Activated CD4-positive, CD25-positive, alpha-beta regulatory T cell treated with anti-CD3 and anti-CD28 coated beads, Interleukin-2, amount 50 U/mL, for 24 hours (primary cell): ENCODE data around the gene CRTC1.

Experiments
- ATAC-seq, 2 donors: fragments of 150-1000 bp; cut with Tn5 transposase; one replicate each; pipeline ENCODE4 v1.10.0; 2021; ENCODE audit warnings: mild to moderate bottlenecking in 1 of 2, moderate library complexity in 1 of 2

CRTC1 gene

DNA sequence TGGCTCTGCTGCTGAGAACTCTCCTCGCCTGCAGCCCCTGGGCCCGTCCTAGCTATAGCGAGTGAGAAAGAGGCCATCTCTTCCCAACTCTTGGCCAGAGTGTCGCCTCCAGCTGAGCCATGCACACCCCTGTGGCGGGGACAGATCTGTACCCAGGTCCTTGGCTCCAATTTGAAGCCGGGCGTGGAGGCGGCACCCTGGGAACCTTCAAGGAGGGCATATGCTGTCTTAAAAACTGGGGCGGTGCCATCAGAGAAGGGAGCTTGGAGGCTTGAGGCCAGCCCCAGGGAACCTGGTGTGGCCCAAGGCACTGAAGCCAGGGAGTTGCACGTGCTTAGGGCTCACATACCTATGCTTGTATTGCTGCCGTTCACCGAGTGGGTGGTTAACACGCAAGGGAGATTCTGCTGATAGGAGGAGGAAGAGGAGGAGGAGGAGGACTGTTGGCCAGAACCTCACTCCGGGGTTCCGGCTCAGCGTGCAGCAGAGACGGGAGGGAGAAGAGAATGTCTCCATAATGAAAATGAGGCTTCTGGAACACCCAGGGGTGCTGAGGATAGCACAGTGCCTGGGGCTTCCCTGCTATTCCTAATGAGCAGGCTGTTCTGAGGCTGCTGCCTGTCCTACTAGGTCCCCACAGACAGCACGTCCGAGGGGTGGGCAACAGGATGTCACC, 67.0 kb downstream of the CRTC1 start:
- no peak for ATAC-seq

DNA sequence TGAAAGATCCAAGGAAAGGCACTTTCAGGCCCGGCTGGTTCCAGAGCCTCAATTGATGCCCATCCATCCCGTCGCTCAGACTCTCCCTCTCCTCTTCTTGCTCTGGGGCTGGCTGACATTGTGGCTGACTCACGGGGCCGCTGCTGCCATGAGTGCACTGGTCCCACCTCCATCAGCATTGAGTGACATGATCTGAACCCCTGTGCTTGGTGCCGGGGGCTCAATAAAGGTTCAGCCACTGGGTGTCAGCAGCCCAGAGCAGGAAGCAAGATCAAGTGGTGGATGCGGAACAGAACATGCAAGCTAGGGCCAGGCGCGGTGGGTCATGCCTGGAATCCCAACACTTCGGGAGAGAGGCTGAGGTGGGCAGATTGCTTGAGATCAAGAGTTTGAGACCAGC, 68.1 kb downstream of the CRTC1 start:
- ATAC-seq: no peak

DNA sequence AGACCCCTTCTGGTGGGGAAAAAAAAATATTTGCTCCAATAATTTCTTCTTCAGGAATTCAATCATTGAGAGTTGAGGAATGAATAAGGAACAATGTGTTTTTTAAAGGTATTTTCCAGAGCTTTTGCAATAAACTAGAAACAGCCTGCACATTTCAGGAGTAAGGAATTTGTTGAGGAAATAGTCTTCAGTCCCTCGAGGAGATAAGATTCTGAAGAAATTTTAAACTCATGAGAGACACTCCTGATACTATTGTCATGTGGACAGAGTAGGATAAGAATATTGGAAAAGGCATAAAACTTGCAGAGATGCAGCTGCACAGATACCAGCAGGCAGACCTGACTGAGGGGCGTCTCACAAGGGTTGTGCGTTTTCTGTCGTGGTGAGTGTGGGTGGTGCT, 71.0 kb downstream of the CRTC1 start:
- ATAC-seq: no peak

DNA sequence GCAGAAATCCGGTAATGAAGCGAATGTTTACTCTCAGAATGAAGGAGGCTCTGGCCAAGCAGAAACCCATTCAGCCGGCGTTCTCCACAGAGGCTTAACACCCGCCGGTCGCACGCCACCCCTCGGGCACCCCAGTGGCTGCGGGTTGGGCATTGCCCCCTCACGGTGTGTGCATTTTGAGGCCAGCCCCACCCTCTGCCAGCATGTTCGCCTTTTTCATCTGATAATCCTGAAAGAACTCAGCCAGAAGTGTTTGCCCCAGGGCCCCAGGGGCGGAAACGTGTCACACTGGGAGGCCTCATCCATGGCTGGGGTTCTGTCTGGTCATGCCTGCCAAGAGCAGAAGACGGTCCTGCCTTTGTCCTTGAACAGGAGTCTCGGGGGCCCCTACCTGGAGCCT, 73.4 kb downstream of the CRTC1 start:
- no peak for ATAC-seq

DNA sequence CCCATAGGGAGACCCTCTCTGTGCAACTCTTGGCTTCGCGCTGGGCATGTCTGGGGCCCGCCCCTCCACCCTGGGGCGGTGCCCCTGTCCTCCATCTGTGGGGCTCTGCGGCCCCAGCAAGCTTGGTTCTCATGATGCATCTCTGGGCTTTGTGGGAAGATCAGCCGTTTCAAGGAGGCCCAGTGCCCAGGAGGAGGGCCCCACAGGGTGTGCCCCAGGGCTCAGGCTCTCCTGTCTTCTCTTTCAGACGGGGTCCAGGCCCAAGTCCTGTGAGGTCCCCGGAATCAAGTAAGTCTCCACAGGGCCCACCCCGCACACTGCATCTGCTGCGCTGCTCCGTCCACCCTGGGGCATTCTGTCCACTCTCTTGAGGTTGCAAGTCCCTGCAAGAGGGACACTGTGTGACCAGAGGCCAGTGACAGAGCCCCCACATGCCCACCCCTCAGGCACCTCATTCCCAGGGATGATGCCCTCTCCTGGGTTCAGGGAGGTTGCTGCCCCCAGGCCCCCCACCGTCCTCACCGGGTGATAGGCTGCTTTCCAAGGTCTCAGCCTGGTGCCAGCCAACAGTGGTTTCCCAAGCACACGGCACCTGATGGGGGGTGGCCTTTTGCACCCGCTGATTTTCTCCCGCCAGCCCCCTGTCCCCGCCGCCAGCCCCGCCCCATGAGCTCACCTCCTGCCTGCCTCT, 76.0 kb downstream of the CRTC1 start:
- no peak for ATAC-seq

DNA sequence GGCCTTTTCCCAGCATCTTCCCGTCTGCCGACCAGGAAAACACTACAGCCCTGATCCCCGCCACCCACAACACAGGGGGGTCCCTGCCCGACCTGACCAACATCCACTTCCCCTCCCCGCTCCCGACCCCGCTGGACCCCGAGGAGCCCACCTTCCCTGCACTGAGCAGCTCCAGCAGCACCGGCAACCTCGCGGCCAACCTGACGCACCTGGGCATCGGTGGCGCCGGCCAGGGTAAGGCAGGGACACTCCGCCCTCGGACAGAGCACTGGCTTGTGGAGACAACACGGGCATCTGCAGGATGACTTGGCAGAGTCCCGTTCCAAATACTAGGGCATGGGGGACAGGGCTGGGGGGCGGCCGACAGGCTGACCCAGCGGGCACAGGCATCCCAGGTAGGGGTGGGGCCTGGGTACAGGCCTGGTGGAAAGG, 76.5 kb downstream of the CRTC1 start:
- ATAC-seq: no peak

DNA sequence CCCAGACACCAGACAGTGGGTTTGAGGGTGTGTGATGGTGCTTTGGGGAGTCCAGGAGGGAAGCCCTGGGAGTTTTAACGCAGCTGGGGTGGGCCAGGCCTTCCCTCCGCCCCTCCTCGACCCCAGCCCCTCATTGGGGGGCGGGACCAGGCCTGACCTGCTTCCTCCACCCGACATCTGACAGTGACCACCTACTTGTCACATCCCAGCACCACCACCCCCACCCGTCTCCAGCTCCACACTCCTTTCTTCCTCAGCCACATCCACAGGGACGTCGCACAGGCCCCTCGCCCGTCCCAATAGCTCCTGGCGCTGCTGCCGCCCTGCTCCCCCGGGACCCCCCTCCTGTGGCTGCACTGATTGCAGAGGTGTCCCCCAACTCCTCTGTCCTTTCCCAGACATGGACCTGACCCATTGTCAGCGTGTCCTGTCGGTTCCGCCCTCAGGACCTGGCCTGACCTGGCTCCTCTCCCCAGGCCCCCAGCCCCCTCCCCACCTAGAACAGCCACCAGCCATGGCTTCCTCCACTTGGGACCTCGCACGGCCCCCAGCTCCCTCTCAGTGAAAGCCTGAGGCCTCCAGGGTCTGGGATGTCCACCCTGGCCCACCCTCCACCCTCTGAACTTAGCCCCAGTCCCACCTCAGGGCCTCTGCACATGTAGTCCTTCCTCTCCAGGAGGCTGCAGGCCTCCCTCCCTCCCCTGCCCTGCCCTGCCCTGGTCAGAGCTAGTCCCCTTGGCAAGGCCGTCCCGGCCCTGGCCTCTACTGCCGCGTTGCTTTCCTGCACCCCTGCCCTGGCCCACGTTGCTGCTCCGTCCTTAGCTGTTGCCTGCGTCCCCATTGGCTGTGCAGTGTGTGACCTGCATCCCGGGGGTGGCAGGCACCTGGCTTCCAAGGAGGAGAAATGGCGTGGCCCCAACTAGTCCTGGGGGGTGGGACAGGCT, 77.2 kb downstream of the CRTC1 start:
- ATAC-seq: no peak

DNA sequence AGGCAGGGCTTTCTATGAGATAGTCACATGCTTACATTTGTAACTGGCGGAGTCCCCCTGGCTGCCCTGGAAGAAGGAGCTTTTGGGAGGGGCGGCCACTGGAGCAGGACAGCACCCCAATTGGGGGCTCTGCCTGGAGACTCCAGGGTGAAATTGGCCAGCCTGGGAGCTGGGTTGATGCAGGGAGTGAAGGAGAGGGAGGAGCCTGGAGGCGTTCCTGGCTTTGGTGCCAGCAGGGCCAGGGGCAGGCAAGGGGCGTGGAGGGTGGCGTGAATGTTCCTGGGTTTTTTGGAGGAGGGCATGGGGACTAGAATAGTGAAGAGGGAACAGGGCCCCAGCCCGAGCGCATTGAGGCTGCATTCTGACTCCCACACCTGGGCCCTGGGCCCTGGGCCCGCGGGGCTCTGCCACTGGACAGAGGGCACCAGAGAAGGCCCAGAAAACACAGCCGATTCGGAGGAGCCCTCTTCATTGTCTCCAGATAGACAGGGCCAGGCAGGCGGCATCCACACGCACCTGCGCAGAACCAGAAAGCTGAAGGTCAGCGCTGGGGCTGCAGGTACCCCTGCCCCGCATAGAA, 78.1 kb downstream of the CRTC1 start:
- ATAC-seq: no peak

DNA sequence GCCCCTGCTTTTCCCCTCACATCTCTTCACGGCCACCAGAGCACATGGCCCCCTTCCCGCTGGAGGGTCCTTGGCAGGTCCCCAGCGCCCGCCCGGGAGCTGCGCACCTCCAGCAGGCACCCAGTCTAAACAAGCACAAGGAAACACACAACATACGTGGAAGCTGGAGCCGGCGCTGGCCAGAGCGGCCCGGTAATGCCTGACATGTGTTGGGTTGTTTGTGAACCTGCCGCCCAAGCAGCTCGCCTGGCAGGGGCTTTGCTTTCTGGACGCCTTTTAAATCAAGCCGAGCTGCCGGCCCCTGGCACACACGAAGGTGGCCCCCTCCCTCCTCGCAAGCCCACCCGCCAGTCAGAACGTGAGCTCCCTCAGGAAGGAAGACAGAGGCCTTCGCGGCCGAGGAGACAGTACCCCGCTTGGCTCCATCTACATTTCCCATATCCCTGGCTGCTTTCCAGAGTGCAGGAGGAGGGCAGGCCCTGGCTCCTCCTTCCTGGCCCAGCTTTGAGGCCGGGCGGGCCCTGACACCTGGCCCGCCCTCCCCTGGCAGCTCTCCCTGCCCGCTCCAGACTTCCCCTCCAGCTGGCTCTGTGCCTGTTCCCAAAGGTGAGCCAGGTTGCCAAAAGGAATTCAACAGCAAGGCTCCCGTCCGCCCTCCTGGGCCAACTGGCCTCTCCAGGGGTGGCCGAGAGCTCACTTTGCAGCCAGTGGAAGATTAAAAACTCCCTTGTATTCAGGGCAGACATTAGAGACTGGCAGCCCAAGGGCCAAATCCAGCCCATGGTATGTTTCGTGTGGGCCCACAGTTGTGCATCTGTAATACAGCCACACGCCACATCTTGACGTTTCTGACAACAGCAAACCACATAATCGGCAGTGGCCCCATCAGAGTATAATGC, 78.9 kb downstream of the CRTC1 start:
- ATAC-seq: peak in 1 of 2 donors; percentile 27

DNA sequence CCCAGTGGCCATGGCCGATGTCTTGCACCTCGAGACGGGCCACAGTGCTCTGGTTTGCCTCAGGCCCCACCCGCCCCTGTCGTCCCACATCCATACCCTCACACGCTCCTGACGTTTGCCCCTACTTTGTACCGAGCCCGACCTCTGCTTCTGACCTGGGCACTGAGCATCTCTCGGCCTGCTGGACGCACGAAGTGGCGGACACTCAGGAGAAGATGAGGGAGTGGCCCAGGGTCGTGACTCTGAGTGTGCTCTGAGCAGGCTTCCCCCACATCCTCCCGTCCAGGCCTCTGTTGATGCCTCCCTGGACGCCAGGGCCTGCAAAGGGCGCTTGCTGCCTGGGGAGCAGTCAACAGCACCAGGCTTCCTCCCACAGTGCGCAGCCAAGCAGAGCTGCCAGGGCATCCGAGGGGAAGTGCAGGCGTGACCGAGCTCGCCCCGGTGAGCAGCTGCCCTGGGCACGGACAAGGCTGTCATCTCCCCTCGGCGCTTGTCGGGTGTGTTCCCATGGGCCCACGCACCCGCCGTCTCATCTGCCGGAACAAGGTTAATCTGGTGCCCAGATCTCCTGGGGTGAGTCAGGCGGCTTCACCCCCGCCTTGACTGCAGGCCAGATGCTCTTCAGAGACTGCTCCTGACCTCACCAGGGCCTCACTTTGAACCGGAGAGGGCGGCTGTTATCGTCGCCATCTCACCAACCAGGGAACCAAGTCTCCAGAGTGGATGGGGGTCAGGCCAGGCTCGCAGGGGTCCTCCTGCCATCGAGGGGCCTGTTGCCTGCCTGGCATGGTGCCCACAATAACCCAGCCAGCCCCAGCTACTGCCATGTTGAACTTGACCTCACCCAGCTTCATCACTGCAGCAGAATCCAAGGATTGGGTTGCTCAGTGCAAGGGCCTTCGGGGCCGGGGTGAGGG, 80.5 kb downstream of the CRTC1 start:
- ATAC-seq: no peak

DNA sequence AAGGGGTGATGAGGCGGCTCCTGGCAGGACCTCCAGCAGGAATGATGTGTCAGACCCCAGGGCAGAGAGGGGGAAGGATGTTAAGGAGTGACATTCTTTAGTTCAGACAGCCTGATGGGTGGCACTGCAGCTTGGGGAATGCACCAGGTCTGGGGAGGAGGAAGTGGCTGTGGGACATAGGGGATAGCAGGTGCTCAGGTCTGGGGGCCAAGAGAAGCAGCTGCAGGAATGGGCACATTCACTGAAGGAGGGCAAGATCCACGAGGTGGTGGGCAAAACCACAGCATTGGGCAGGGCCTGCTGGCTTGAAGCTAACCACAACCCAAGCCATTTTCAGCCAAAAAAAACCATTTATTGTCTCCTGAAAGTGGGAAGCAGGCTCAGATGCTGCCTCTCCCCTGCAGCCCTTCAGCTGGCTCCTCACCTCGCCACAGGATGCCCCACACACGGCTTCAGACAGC, 81.1 kb downstream of the CRTC1 start:
- ATAC-seq: no peak

DNA sequence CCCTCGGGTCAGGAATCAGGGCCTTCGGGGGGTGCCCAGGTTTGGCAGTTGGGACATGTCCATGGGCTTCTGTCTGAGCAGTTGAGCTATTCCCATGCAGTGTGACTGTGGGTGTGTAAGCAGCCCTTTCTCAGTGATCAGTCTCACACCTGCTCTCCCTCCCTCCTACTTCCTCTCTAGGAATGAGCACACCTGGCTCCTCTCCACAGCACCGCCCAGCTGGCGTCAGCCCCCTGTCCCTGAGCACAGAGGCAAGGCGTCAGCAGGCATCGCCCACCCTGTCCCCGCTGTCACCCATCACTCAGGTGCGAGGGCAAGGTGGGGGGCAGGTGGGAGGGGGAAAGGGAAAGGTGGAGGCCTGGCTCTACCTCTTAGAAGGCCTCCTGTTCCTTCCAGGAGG, 81.7 kb downstream of the CRTC1 start:
- ATAC-seq: no peak

DNA sequence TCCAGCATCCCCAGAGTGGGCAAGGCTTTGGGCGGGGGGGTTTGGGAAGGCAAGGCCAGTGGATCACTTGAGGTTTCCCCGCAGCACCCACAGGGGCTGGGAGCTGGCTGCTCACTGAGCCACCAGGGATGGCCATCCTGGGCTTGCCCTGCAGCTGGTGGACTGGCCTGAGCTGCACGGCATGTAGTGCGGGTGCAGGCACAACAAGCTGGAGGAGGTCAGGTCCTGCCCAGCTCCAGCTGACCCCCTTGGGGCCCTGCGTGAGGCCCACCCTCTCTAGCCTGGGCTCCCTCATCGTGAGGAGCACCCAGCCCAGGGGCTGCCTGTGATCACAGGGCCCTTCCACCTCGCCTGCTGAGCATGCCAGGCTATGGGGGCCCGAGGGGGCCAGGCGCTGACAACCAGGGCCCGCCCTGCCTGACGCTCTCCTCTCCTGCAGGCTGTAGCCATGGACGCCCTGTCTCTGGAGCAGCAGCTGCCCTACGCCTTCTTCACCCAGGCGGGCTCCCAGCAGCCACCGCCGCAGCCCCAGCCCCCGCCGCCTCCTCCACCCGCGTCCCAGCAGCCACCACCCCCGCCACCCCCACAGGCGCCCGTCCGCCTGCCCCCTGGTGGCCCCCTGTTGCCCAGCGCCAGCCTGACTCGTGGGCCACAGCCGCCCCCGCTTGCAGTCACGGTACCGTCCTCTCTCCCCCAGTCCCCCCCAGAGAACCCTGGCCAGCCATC, 84.7 kb downstream of the CRTC1 start:
- ATAC-seq: no peak

DNA sequence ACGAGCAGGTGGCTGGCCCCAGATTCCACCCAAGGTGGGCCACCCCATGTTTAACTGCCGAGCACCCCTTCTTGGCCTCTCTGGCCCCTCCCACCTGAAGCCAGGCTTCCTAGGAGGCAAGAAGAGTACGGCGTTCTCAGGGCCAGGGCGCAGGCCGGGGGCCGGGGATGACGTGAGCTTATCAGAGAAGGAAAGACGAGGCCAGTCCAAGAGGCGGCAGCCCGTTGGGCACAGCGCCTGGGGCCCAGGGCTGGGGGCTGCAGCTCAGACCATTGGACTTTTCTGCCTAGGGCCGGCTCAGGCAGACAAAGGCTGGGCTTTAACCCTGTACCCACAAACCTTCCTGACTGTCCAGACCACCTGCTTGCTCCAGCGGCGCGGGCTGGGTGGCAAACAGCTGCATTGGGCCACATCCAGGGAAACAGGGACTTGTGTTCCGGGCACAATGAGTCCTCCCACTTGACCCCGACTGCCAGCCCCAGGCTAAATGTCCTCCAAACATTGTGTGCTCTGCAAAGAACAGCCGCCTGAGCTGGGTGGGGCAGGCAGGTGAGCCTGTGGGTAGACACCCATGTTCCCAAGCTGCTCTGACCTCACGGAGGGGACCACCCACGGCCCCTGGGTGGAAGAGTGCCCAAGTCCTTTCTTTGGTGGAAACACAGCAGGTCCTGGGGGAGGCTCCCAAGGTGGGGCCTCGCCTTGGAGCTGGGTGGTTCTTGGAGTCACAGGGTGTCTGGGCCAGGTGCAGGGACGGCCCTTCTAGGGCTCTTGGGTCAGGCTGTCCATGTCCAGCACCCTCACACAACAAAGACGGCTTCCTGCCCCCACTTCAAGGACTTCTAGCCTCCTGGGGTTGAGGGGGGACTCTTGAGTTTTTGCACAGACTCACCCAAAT, 85.8 kb downstream of the CRTC1 start:
- ATAC-seq: no peak

DNA sequence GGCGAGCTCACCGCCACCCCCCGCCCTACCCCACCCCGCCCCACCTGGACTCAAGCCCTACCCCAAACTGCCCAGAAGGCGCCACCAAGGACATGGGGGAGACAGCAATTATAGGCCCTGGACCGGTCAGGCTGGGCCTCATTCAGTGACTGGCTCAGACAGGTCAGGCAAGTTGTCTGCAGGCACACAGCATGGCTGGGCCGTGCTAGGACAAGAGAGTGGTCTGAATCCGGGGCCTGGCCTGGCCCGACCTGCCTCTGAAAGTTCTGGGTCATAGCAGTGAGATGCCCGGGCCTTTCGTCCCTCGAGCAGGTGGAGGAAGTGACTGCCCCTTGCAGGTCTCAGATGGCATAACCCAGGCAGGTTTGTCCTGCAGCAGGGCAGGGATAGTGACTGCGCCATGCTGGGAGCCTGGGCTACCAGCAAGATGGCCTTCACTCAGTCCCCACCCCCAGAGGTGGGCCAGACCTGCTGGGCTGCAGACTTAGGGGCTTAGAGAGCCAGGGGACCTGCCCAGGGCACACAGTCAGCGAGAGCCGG, 86.6 kb downstream of the CRTC1 start:
- ATAC-seq: no peak

DNA sequence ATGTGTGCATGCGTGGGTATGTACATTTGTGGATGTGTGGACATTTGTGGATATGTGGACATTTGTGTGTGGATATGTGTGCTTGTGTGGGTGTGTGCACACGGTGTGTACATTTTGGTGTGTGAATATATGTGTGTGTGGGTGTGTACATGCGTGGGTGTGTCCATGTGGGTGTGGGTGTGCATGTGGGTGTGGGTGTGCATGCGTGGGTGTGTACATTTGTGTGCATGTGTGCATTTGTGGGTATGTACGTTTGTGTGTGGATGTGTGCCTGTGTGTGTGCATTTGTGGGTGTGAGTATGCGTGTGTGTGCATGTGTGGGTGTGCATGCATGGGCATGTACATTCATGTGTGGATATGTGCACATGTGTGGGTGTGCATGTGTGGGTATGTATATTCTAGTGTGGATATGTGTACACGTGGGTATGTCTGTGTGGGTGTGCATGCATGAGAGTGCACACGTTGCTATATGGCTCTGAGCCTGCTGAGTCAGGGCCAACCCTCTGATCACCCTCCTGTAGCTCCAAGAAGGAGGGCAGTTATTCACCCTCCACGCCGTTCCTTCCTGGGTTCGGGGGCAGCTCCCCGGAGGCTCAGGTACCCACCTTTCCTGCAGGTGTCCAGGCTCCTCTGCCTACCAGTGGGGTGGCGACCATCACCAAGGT, 87.3 kb downstream of the CRTC1 start:
- no peak for ATAC-seq

DNA sequence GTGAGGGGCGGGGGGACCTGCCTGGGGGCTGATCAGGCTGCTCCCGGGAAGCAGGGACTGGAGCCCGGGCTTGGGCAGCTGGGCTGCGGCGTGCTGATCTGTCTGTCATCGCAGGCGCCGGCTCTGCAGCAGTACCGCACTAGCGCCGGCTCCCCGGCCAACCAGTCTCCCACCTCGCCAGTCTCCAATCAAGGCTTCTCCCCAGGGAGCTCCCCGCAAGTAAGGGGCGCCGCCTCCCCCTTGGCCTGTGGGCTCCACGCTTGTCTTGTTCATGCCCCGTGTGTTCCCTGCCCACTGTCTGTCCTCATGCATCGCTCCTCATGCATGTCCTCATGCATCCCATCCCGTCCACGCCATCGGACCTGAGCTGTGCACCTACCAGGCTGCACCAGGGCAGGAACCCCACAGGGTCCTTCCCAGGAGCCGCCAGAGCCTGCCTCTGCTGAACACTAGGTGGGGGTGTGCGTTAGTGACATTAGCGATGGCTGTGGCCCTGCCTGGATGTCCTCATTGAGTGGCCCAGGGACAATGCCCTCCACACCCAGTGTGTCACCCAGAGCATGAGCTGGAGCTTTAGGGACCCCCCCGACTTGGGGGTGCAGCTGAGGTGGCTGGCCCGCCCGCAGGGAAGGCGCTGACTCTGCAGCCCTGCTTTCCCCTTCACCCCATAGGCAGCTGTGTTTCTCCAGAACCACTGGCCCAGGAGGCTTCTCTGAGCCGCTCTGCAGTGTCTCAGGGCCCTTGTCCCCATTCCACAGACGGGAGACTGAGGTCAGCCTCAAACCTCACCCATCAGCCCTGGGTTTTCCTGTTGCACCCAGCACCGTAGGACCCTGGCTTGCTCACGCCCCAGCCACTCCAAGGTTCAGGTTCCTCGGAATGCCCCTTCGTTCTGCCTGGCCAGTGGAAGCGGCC, 88.1 kb downstream of the CRTC1 start:
- ATAC-seq: no peak
